GM12878 (cell line): ENCODE results near the gene TBL1XR1. TPM values are rescaled to one million over a fixed set of nuclear protein-coding genes. Genes with fewer than 3 reads are reported as not detected.

Experiments
- ATAC-seq: fragments of 200-7000 bp; cut with Tn5 transposase; 3 replicates; pipeline ENCODE4 v1.9.1; 2020; ENCODE audit warnings: mild to moderate bottlenecking, moderate library complexity
- BruUV-seq: library from RNA; stranded (reverse); fragments of 400-500 nt; replicated peaks from 2 replicates; lab custom pipeline; 2021; lab: Mats Ljungman, UMichigan
- CTCF ChIA-PET: fragments of 300-600 bp; sonication (Branson Sonifier 250); formaldehyde crosslinking; extraction: SDS; loops from one replicate; lab custom pipeline; 2021; ENCODE audit warnings: inconsistent platforms; lab: Yijun Ruan, JAX
- POLR2A ChIA-PET: fragments of 350-600 bp; formaldehyde crosslinking; extraction: SDS; loops from one replicate; lab custom pipeline; 2021; ENCODE audit warnings: inconsistent platforms; lab: Charles Lee
- RAD21 ChIA-PET: fragments of 300-600 bp; sonication (Branson Sonifier 250); formaldehyde crosslinking; loops from one replicate; lab custom pipeline; 2023; ENCODE audit warnings: antibody characterized with exemption; ENCODE audit not compliant: unreplicated experiment; lab: Charles Lee
- SMC1A ChIA-PET: fragments of 300-600 bp; sonication (Branson Sonifier 250); formaldehyde crosslinking; loops from one replicate; lab custom pipeline; 2023; ENCODE audit not compliant: unreplicated experiment, uncharacterized antibody; lab: Charles Lee
- DNase-seq: peaks from one replicate; pipeline ENCODE4 v3.0.0-alpha.2; 2011; ENCODE audit warnings: low read depth, low spot score
- FAIRE-seq: peaks from 3 replicates; lab custom pipeline; 2011; peaks lifted over from hg19 to GRCh38; lab: Jason Lieb, UNC
- H2AFZ ChIP-seq: 2 replicates; pipeline ENCODE4 v1.6.0; 2011; ENCODE audit warnings: low read depth, low read length, control low read depth; ENCODE audit not compliant: control insufficient read depth
- H3K27ac ChIP-seq: 2 replicates; pipeline ENCODE4 v1.5.1; 2011; ENCODE audit warnings: control low read depth; ENCODE audit not compliant: control insufficient read depth, insufficient read depth
- H3K27me3 ChIP-seq, 2 experiments: replicated peaks in 1 of 2; 2 replicates each; pipeline versions ENCODE4 v1.6.0 to v1.6.1; 2011; ENCODE audit warnings: low read length in 1 of 2; ENCODE audit not compliant: control insufficient read depth in 2 of 2, insufficient read depth in 2 of 2
- H3K36me3 ChIP-seq, 2 experiments: 2 replicates each; pipeline ENCODE4 v1.5.1; 2011; ENCODE audit warnings: low read length in 1 of 2; ENCODE audit not compliant: control insufficient read depth in 2 of 2, insufficient read depth in 2 of 2
- H3K4me1 ChIP-seq: 2 replicates; pipeline ENCODE4 v1.6.1; 2011; ENCODE audit warnings: mild to moderate bottlenecking, low read length, moderate library complexity, mixed read lengths; ENCODE audit not compliant: control insufficient read depth, insufficient read depth
- H3K4me2 ChIP-seq: 2 replicates; pipeline ENCODE4 v1.6.0; 2011; ENCODE audit warnings: control low read depth; ENCODE audit not compliant: control insufficient read depth, insufficient read depth
- H3K4me3 ChIP-seq: fragments of 200-600 bp; sonication (generic); 2 replicates; pipeline ENCODE4 v1.5.1; 2016
- H3K79me2 ChIP-seq: 2 replicates; pipeline ENCODE4 v1.6.0; 2011; ENCODE audit warnings: low read length; ENCODE audit not compliant: control insufficient read depth, insufficient read depth
- H3K9ac ChIP-seq: 2 replicates; pipeline ENCODE4 v1.8.0; 2011; ENCODE audit warnings: low read length, control low read depth, mixed read lengths; ENCODE audit not compliant: control insufficient read depth, insufficient read depth
- H3K9me3 ChIP-seq: replicated peaks from 3 replicates; pipeline ENCODE4 v1.5.1; 2011; ENCODE audit warnings: mild to moderate bottlenecking, low read length; ENCODE audit not compliant: control insufficient read depth, insufficient read depth
- H4K20me1 ChIP-seq: 2 replicates; pipeline ENCODE4 v1.6.0; 2011; ENCODE audit not compliant: control insufficient read depth, insufficient read depth
- MTA3 ChIP-seq: IDR thresholded peaks from 2 replicates; pipeline ENCODE4 v1.6.1; 2012; ENCODE audit warnings: low read length, inconsistent platforms, borderline replicate concordance
- NFXL1 ChIP-seq: fragments of 450-650 bp; IDR thresholded peaks from 2 replicates; pipeline ENCODE4 v1.6.1; 2017; ENCODE audit warnings: antibody characterized with exemption, mild to moderate bottlenecking, borderline replicate concordance
- PKNOX1 ChIP-seq: fragments of 450-650 bp; IDR thresholded peaks from 2 replicates; pipeline ENCODE4 v1.6.1; 2016; ENCODE audit warnings: mild to moderate bottlenecking
- RFX5 ChIP-seq: IDR thresholded peaks from 2 replicates; pipeline ENCODE4 v1.6.1; 2011; ENCODE audit warnings: low read depth, low read length, improper control_type of control experiment
- RUNX3 ChIP-seq: IDR thresholded peaks from 2 replicates; pipeline ENCODE4 v1.6.1; 2012; ENCODE audit warnings: low read length, inconsistent platforms
- ZNF687 ChIP-seq: fragments of 450-650 bp; IDR thresholded peaks from 2 replicates; pipeline ENCODE4 v1.6.1; 2017; ENCODE audit warnings: mild to moderate bottlenecking, moderate library complexity
- WGBS: methylation state at CpG from one replicate; pipeline ENCODE4 v1.1.6; 2016; ENCODE audit warnings: low lambda C conversion rate; ENCODE audit not compliant: insufficient replicate concordance, insufficient coverage; ENCODE audit errors: missing lambda C conversion rate; 5-methylcytosine and 5-hydroxymethylcytosine counted together
- in situ Hi-C: fragments of 300-500 bp; cut with MboI; formaldehyde crosslinking; loops from 9 replicates; pipeline ENCODE4 v1.14.3; 2018; ENCODE audit warnings: mixed read lengths
- intact Hi-C: fragments of 100-400 bp; cut with micrococcal nuclease; formaldehyde crosslinking; loops from one replicate; pipeline ENCODE4 v1.14.2; 2022; ENCODE audit not compliant: unreplicated experiment
- polyA plus RNA-seq, 11 experiments: library from polyadenylated mRNA; depleted of rRNA in 4 of 11; unstranded in 6 of 11; stranded (reverse) in 5 of 11; fragments of >200 nt; fragmentation: Nextera tagmentation in 4 of 11; fragmentation: Illumina TruSeq in 1 of 11; extraction: Ambion mirVana in 4 of 11; extraction: Trizol in 1 of 11; gene quantifications; 1 replicate in 1 of 11; 2 replicates in 10 of 11; pipeline versions ENCODE4 v1.2.1 to v1.2.3, GENCODE V29; 2011 to 2016; ENCODE audit warnings: inconsistent platforms in 2 of 11, missing spikeins in 2 of 11, low read depth in 1 of 11
- total RNA-seq, 4 experiments: library from RNA; depleted of rRNA in 3 of 4; stranded (reverse); fragments of >200 nt in 3 of 4; fragmentation: Illumina TruSeq in 1 of 4; extraction: Trizol in 1 of 4; gene quantifications; 2 replicates each; pipeline versions ENCODE4 v1.2.1 to v1.2.3, GENCODE V29; 2013 to 2021
- TF ChIP-seq, protein P1 (sequence below): fragments of 450-650 bp; IDR thresholded peaks from 2 replicates; pipeline ENCODE4 v1.6.1; 2016; ENCODE audit warnings: mild to moderate bottlenecking
- TF ChIP-seq, protein P2 (sequence below): IDR thresholded peaks from 2 replicates; pipeline ENCODE4 v1.6.1; 2012; ENCODE audit warnings: mild to moderate bottlenecking, low read depth, low read length

TBL1XR1 gene
- total and polyA plus RNA-seq, 10 of the 15 experiments (the other 5 are each of a cell fraction or from before 2014, with no cell fraction given), result 13.0 to 115 (median 60.4) TPM

- TF ChIP-seq, protein P1, sequence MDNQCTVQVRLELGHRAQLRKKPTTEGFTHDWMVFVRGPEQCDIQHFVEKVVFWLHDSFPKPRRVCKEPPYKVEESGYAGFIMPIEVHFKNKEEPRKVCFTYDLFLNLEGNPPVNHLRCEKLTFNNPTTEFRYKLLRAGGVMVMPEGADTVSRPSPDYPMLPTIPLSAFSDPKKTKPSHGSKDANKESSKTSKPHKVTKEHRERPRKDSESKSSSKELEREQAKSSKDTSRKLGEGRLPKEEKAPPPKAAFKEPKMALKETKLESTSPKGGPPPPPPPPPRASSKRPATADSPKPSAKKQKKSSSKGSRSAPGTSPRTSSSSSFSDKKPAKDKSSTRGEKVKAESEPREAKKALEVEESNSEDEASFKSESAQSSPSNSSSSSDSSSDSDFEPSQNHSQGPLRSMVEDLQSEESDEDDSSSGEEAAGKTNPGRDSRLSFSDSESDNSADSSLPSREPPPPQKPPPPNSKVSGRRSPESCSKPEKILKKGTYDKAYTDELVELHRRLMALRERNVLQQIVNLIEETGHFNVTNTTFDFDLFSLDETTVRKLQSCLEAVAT, result no peak
- TF ChIP-seq, protein P2, sequence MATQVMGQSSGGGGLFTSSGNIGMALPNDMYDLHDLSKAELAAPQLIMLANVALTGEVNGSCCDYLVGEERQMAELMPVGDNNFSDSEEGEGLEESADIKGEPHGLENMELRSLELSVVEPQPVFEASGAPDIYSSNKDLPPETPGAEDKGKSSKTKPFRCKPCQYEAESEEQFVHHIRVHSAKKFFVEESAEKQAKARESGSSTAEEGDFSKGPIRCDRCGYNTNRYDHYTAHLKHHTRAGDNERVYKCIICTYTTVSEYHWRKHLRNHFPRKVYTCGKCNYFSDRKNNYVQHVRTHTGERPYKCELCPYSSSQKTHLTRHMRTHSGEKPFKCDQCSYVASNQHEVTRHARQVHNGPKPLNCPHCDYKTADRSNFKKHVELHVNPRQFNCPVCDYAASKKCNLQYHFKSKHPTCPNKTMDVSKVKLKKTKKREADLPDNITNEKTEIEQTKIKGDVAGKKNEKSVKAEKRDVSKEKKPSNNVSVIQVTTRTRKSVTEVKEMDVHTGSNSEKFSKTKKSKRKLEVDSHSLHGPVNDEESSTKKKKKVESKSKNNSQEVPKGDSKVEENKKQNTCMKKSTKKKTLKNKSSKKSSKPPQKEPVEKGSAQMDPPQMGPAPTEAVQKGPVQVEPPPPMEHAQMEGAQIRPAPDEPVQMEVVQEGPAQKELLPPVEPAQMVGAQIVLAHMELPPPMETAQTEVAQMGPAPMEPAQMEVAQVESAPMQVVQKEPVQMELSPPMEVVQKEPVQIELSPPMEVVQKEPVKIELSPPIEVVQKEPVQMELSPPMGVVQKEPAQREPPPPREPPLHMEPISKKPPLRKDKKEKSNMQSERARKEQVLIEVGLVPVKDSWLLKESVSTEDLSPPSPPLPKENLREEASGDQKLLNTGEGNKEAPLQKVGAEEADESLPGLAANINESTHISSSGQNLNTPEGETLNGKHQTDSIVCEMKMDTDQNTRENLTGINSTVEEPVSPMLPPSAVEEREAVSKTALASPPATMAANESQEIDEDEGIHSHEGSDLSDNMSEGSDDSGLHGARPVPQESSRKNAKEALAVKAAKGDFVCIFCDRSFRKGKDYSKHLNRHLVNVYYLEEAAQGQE, result no peak
Observed at GRCh38 chr3:177208781-177209180, 11.5 kb upstream of the TBL1XR1 start (continued).

- ChIA-PET CTCF (interaction anchor here (0.6 to 1.2 kb wide), 2 partner anchors 9 to 171 kb away, joined by 3 to 4 read pairs; no protein-coding TSS in a partner anchor), RAD21 (no interaction called here), SMC1A (interaction anchor here (1.4 kb wide), 1 partner anchor 24 kb away, joined by 3 read pairs; no protein-coding TSS in a partner anchor), POLR2A (no interaction called here)
- DNase-seq (no peak), ATAC-seq (no peak), FAIRE-seq (no peak)
- H3K79me2 ChIP-seq, result no peaks in the 10 kb centered on the region
- TF ChIP-seq NFXL1 (no peak), RUNX3 (no peak), ZNF687 (no peak), MTA3 (no peak), RFX5 (no peak), PKNOX1 (no peak)
- H3K4me2 ChIP-seq, result no peak overlapping the region
- H3K4me1 ChIP-seq, result no peaks in the 10 kb centered on the region
- intact Hi-C loops, result no loop called here
- 96% methylated on average over 6 of the region's 6 CpGs for WGBS
- no peak overlapping the region for H3K27ac ChIP-seq
- H3K9ac ChIP-seq, result no peak overlapping the region
- no peaks in the 10 kb centered on the region for H3K27me3 ChIP-seq
- no peaks in the 10 kb centered on the region for H3K36me3 ChIP-seq
- no peaks in the 10 kb centered on the region for H4K20me1 ChIP-seq
- BruUV-seq, result no TSS peak
- H3K4me3 ChIP-seq, result no peak overlapping the region
- no peak overlapping the region for H2AFZ ChIP-seq
- H3K9me3 ChIP-seq, result no peaks in the 10 kb centered on the region; the same call in 1 of the 3 replicates
- in situ Hi-C loops, result no loop called here
Observed at GRCh38 chr3:177208223-177208622, 10.9 kb upstream of the TBL1XR1 start.
